Testis (tissue), 3 donors: ENCODE data around the gene EPB41L2. TPM values are rescaled to one million over a fixed set of nuclear protein-coding genes. Genes with fewer than 3 reads are reported as not detected.
A peak's percentile ranks its signal among the peaks of the same experiment; 100 is the strongest.
"Not testable (repeated sequence)": the region's sequence is repeated elsewhere in the genome, so short reads cannot be mapped to it uniquely, and the experiment has no call there.

Source experiments
- DNase-seq: peaks from one replicate; pipeline ENCODE4 v3.0.0-alpha.2; 2019
- H3K27ac ChIP-seq, 2 donors: fragments of 200-600 bp; sonication (generic); one replicate each; pipeline ENCODE4 v1.5.1; 2019
- H3K27me3 ChIP-seq: fragments of 200-600 bp; sonication (generic); one replicate; pipeline ENCODE4 v1.5.1; 2019
- H3K36me3 ChIP-seq: fragments of 200-600 bp; sonication (generic); one replicate; pipeline ENCODE4 v1.5.1; 2017; ENCODE audit warnings: low read depth; ENCODE audit errors: missing control alignments
- H3K4me1 ChIP-seq: fragments of 200-600 bp; sonication (generic); one replicate; pipeline ENCODE4 v1.5.1; 2019
- H3K4me3 ChIP-seq, 2 donors: fragments of 200-600 bp; sonication (generic); one replicate each; pipeline ENCODE4 v1.5.1; 2017 to 2019
- H3K9me3 ChIP-seq: fragments of 200-600 bp; sonication (generic); one replicate; pipeline ENCODE4 v1.5.1; 2017
- CTCF ChIP-seq, 3 experiments: fragments of 450-650 bp in 2 of 3; fragments of 200-600 bp in 1 of 3; sonication (generic) in 1 of 3; IDR thresholded peaks; one replicate each; pipeline ENCODE4 v1.5.1; 2016 to 2019; ENCODE audit warnings: antibody characterized with exemption in 3 of 3, mild to moderate bottlenecking in 2 of 3, moderate library complexity in 1 of 3
- POLR2A ChIP-seq: fragments of 450-650 bp; IDR thresholded peaks from one replicate; pipeline ENCODE4 v1.6.1; 2017; ENCODE audit warnings: antibody characterized with exemption, mild to moderate bottlenecking, moderate library complexity
- WGBS, 2 donors: methylation state at CpG; one replicate each; pipeline ENCODE4 v1.1.5; 2018; 5-methylcytosine and 5-hydroxymethylcytosine counted together
- intact Hi-C: fragments of 100-400 bp; cut with DNase I; formaldehyde crosslinking; loops from one replicate; pipeline ENCODE4 v1.15.1; 2023; ENCODE audit warnings: low total_unique reads
- polyA plus RNA-seq: library from polyadenylated mRNA; stranded (reverse); fragments of 350-450 nt; fragmentation: Illumina TruSeq; extraction: RNeasy Lipid Tissue Mini Kit (QIAGEN cat#74804); gene quantifications from one replicate; pipeline ENCODE4 v1.2.3, GENCODE V29; 2014; ENCODE audit warnings: low read depth, low replicate concordance; ENCODE audit not compliant: insufficient read depth
- total RNA-seq, 2 donors: library from RNA; depleted of rRNA; stranded (reverse); fragments of >200 nt; gene quantifications; one replicate each; pipeline ENCODE4 v1.2.3, GENCODE V29; 2016

EPB41L2 gene
- total and polyA plus RNA-seq, 3 donors from 2014 or later, result 131 to 206 (median 139) TPM

- peak overlapping the region in 1 of 2 donors; percentile 2 for H3K27ac ChIP-seq
- H3K27me3 ChIP-seq, result no peaks in the 10 kb centered on the region
- no peak overlapping the region for H3K4me3 ChIP-seq
- no peaks in the 10 kb centered on the region for H3K9me3 ChIP-seq
- peak; percentile 75 for DNase-seq
- TF ChIP-seq POLR2A (no peak), CTCF (IDR thresholded peaks at IDR 0.05) (no peak)
- 15 to 32% methylated on average over 2 of the region's 2 CpGs for WGBS, 2 donors
- H3K4me1 ChIP-seq, result peaks cover 31% of the 10 kb centered on the region
- no peaks in the 10 kb centered on the region for H3K36me3 ChIP-seq
- intact Hi-C loops, result no loop called here
Observed at GRCh38 chr6:131013495-131013894, 49.5 kb downstream of the EPB41L2 start.

GRCh38 chr6:131009790-131010189 is 53.3 kb downstream of the EPB41L2 start:
- Histone ChIP-seq H3K9me3 (no peaks in the 10 kb centered on the region), H3K27me3 (no peaks in the 10 kb centered on the region), H3K4me3 (no peak overlapping the region), H3K36me3 (no peaks in the 10 kb centered on the region), H3K27ac (no peak overlapping the region), H3K4me1 (peaks cover 19% of the 10 kb centered on the region)
- intact Hi-C loops, result no loop called here
- DNase-seq, result no peak
- TF ChIP-seq POLR2A, result no peak
- WGBS, 2 donors, result 87 to 94% methylated on average over 2 of the region's 2 CpGs

- H3K27me3 ChIP-seq, H3K36me3 ChIP-seq, H3K4me3 ChIP-seq, DNase-seq, H3K27ac ChIP-seq, H3K9me3 ChIP-seq, intact Hi-C loops: not testable (repeated sequence)
- 97 to 100% methylated on average over 2 of the region's 2 CpGs for WGBS, 2 donors
- peaks cover 18% of the 10 kb centered on the region for H3K4me1 ChIP-seq
Observed at GRCh38 chr6:131008965-131009364, 54.1 kb downstream of the EPB41L2 start.

GRCh38 chr6:131007964-131008363 is 55.1 kb downstream of the EPB41L2 start:
- H3K4me3 ChIP-seq, DNase-seq, H3K9me3 ChIP-seq, H3K36me3 ChIP-seq, H3K27ac ChIP-seq, H3K27me3 ChIP-seq, intact Hi-C loops: not testable (repeated sequence)
- H3K4me1 ChIP-seq, result peaks cover 16% of the 10 kb centered on the region
- WGBS, 2 donors, result 75 to 80% methylated on average over 2 to 5 of the region's 5 CpGs

- H3K9me3 ChIP-seq, result no peaks in the 10 kb centered on the region
- no peak for TF ChIP-seq POLR2A
- no peak for TF ChIP-seq CTCF (IDR thresholded peaks at IDR 0.05)
- intact Hi-C loops, result no loop called here
Observed at GRCh38 chr6:131007286-131007685, 55.8 kb downstream of the EPB41L2 start.

GRCh38 chr6:131005439-131006016 is 57.5 kb downstream of the EPB41L2 start:
- Histone ChIP-seq H3K9me3 (no peaks in the 10 kb centered on the region), H3K27ac (peak overlapping the region in 1 of 2 donors; percentile 27), H3K4me1 (peaks cover 24% of the 10 kb centered on the region), H3K27me3 (no peaks in the 10 kb centered on the region), H3K36me3 (no peaks in the 10 kb centered on the region), H3K4me3 (no peak overlapping the region)
- no peak for DNase-seq
- WGBS, 2 donors, result 79 to 87% methylated on average over 3 of the region's 3 CpGs
- intact Hi-C loops, result no loop called here
- TF ChIP-seq POLR2A (no peak), CTCF (IDR thresholded peaks at IDR 0.05) (no peak)

More at GRCh38 chr6:131007286-131007685, 55.8 kb downstream of the EPB41L2 start:
- Histone ChIP-seq H3K4me1 (peaks cover 16% of the 10 kb centered on the region), H3K27ac (no peak overlapping the region), H3K4me3 (no peak overlapping the region), H3K36me3 (no peaks in the 10 kb centered on the region), H3K27me3 (no peaks in the 10 kb centered on the region)
- DNase-seq, result no peak
- WGBS, 2 donors, result 95 to 99% methylated on average over 5 of the region's 5 CpGs
